ENCODE results near the gene APOL1.

GRCh38 chr22:36294801-36295200 lies 41.9 kb downstream of the APOL1 start:
- TF ChIP-seq CTCF (conservative IDR thresholded peaks at IDR 0.05; ENCODE audit: low read depth, low read length) = no peak
- no peak for TF ChIP-seq POLR2A (IDR thresholded peaks at IDR 0.05; ENCODE audit: low read depth, low read length)
- TF ChIP-seq RCOR1 (IDR thresholded peaks at IDR 0.05; ENCODE audit: insufficient replicate concordance, low read length) = no peak
- TF ChIP-seq SMC3 (IDR thresholded peaks at IDR 0.05; ENCODE audit: low read depth, low read length) = no peak
- TF ChIP-seq RAD21 (IDR thresholded peaks at IDR 0.05; ENCODE audit: low read length) = no peak
- no peak for TF ChIP-seq MAFK (IDR thresholded peaks at IDR 0.05; ENCODE audit: low read depth, low read length)
- no peak for TF ChIP-seq MAZ (IDR thresholded peaks at IDR 0.05; ENCODE audit: borderline replicate concordance, low read depth, low read length)
- no peak for TF ChIP-seq NFE2L2 (IDR thresholded peaks at IDR 0.05; ENCODE audit: low read depth, low read length)

Data from IMR-90 (cell line).